ENCODE results near the gene MAGEB3. TPM values are rescaled to one million over a fixed set of nuclear protein-coding genes. Genes with fewer than 3 reads are reported as not detected.

Gene MAGEB3
- total RNA-seq, 2 donors from 2014 or later = not detected

- DNase-seq (no peak), ATAC-seq (no peak)
- intact Hi-C loops (cut with DNase I) = loop anchor here (10.0 kb wide), 1 partner anchor 234 kb away; no protein-coding TSS in a partner anchor
Observed at GRCh38 chrX:30270639-30271038, 40.2 kb downstream of the MAGEB3 start.

DNA sequence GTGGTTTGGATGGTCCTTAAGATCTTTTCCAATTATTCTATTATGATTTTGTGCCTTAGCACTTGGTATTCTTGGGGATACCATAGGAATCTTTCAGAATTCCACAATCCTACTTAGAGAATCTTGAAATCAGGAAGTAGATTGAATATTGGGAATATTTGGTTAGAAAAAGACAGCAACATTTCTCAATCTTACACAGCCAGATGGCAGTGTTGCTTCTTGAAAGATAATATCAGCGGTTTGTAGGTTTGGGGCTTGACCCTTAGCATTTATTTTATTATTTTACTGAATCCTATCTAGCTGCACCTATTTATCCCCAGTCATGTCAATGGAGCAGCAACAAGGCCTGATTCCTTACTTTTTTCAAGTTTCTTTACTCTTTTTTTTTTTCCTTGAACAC lies 45.0 kb downstream of the MAGEB3 start:
- intact Hi-C loops (cut with DNase I) = loop anchor here (10.0 kb wide), 1 partner anchor 229 kb away; no protein-coding TSS in a partner anchor
- ATAC-seq (no peak), DNase-seq (no peak)

GRCh38 chrX:30278365-30278764 lies 47.9 kb downstream of the MAGEB3 start:
- DNase-seq (no peak), ATAC-seq (no peak)
- intact Hi-C loops (cut with DNase I) = loop anchor here (10.0 kb wide), 1 partner anchor 226 kb away; no protein-coding TSS in a partner anchor

DNA sequence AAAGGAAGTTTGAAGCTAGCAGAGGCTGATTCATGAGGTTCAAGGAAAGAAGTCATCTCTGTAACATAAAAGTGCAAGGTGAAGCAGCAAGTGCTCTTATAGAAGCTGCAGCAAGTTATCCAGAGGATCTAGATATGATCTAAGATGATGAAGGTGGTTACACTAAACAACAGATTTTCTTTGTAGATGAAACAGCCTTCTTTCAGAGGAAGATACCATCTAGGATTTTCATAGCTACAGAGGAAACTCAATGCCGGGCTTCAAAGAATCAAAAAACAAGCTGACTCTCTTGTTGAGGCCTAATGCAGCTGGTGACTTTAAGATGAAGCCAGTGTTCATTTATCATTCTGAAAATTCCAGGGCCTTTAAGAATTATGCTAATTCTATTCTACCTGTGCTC lies 50.0 kb downstream of the MAGEB3 start:
- DNase-seq (no peak), ATAC-seq (no peak)
- intact Hi-C loops (cut with DNase I) = no loop called here

- ATAC-seq = no peak
- DNase-seq = no peak
- intact Hi-C loops (cut with DNase I) = no loop called here
Observed at GRCh38 chrX:30282527-30282926, 52.1 kb downstream of the MAGEB3 start.

DNA sequence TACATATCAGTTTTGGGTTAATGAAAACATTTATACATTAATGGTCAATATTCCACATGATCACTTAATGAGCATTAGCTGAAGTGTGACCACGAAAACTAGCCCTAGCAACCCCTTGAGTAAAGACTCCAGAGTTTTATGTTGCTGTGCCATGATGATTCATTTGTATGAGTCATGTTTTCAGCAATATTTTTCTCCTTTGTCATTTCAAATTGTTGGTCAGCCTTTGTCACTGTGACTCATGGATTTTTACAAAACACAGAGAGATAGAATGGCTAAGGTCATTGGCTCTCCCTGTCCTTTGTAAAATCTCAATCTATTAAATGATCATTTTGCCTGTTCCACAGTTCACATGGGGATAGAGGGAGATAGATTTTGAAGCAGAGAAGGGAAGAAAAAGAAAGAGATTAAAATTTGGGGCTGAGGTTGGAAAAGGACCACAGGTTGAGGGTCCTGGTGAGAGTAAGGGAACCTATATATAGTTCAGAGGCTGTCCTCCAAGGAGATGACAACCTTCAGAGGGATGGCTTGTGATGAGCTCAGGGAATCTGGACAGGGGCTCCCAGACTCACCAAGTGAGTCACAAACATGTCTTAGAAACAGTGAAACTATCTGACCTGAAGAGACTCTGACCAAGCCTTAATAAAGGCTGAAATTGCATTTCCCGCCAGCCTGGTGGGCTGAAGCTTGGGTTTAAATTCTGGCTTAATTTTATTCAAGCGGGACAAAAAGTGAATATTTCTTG lies 53.2 kb downstream of the MAGEB3 start:
- intact Hi-C loops (cut with DNase I) = no loop called here
- DNase-seq (no peak), ATAC-seq (peak in 1 of 2 donors; percentile 46)

Other genes starting within 250 kb of the MAGEB3 start
- not detected for gene MAGEB2, start 15.1 kb upstream of the MAGEB3 start, total RNA-seq
- gene MAGEB4, start 11.3 kb downstream of the MAGEB3 start, total RNA-seq = not detected
- gene MAGEB1, start 16.5 kb downstream of the MAGEB3 start, total RNA-seq = not detected
- not detected for gene NR0B1, start 78.7 kb downstream of the MAGEB3 start, total RNA-seq

Data from left cardiac atrium (tissue), 4 donors.